ENCODE measurements around the gene ERN2. TPM values are rescaled to one million over a fixed set of nuclear protein-coding genes. Genes with fewer than 3 reads are reported as not detected.

The ERN2 gene
- total and polyA plus RNA-seq, 9 of the 15 experiments (the other 6 are each of a cell fraction or from before 2014, with no cell fraction given), result 0.07 to 1.5 (median 0.51) TPM; not detected in 3

DNA sequence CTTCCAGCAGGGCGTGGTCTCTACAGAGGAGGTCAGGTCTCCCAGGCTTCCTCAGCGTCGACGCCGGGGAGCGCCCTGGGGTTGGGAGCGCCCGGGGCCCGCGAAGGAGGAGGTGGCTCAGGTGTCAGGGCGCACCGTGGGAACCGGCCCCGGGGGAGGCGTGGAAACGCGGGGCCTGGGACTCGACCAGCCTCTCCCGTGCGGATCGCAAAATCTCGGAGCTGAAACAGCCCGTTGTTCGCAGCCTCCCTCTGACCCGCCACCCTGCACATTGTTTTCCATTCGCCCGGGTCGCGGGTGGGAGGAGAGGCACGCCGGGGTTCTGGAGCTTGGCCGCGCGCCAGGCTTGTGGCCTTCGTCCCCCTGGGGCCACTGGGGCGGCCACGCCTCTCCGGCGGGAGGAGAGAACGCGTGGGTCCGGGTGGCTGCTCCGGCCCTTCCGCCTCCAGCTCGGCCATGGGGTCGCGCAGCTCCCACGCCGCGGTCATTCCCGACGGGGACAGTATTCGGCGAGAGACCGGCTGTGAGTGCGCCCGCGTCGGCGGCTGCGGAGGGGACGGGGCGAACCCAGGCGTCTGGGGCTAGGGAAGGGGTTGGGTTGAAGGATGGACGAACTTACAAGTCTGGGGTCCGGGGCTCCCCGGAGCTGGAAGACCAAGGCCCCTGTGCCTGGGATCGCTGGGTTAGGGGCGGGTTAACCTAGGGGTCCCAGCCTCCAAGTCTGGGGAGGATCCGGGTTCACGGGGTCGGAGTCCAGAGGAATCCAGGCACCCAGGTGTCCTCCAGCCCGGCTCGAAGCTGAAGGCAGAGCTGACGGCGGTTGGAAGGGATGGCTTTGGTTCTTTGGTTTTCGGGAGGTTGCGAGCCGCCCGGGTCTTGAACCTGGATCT is 41.8 kb upstream of the ERN2 start, which contains the start of gene CHP2 (continued):
- peak; percentile 74 for TF ChIP-seq MGA (IDR thresholded peaks at IDR 0.05)
- TF ChIP-seq ZNF140 (CRISPR knock-in tag; IDR thresholded peaks at IDR 0.05), result no peak
- peak; percentile 36 to 44 for TF ChIP-seq NRF1 (conservative IDR thresholded peaks at IDR 0.05 in 1 of 2, IDR thresholded peaks at IDR 0.05 in 1 of 2)
- no peak for TF ChIP-seq PHB2 (IDR thresholded peaks at IDR 0.05; ENCODE audit: low read depth)
- TF ChIP-seq, protein P1, sequence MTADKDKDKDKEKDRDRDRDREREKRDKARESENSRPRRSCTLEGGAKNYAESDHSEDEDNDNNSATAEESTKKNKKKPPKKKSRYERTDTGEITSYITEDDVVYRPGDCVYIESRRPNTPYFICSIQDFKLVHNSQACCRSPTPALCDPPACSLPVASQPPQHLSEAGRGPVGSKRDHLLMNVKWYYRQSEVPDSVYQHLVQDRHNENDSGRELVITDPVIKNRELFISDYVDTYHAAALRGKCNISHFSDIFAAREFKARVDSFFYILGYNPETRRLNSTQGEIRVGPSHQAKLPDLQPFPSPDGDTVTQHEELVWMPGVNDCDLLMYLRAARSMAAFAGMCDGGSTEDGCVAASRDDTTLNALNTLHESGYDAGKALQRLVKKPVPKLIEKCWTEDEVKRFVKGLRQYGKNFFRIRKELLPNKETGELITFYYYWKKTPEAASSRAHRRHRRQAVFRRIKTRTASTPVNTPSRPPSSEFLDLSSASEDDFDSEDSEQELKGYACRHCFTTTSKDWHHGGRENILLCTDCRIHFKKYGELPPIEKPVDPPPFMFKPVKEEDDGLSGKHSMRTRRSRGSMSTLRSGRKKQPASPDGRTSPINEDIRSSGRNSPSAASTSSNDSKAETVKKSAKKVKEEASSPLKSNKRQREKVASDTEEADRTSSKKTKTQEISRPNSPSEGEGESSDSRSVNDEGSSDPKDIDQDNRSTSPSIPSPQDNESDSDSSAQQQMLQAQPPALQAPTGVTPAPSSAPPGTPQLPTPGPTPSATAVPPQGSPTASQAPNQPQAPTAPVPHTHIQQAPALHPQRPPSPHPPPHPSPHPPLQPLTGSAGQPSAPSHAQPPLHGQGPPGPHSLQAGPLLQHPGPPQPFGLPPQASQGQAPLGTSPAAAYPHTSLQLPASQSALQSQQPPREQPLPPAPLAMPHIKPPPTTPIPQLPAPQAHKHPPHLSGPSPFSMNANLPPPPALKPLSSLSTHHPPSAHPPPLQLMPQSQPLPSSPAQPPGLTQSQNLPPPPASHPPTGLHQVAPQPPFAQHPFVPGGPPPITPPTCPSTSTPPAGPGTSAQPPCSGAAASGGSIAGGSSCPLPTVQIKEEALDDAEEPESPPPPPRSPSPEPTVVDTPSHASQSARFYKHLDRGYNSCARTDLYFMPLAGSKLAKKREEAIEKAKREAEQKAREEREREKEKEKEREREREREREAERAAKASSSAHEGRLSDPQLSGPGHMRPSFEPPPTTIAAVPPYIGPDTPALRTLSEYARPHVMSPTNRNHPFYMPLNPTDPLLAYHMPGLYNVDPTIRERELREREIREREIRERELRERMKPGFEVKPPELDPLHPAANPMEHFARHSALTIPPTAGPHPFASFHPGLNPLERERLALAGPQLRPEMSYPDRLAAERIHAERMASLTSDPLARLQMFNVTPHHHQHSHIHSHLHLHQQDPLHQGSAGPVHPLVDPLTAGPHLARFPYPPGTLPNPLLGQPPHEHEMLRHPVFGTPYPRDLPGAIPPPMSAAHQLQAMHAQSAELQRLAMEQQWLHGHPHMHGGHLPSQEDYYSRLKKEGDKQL (CRISPR knock-in tag; IDR thresholded peaks at IDR 0.05; ENCODE audit: borderline replicate concordance), result 0 out of 2 replicates have a peak, but pooled peaks have one; percentile 48
- no peak for TF ChIP-seq SMAD1 (IDR thresholded peaks at IDR 0.05; ENCODE audit: low read depth, low read length, partially characterized antibody)
- TF ChIP-seq POLR2A (conservative IDR thresholded peaks at IDR 0.05), result no peak
- peak; percentile 54 for TF ChIP-seq CXXC5 (CRISPR knock-in tag; IDR thresholded peaks at IDR 0.05)
- no peak for TF ChIP-seq ZNF282 (CRISPR knock-in tag; IDR thresholded peaks at IDR 0.05)
